ENCODE measurements around the gene METTL26. TPM values are rescaled to one million over a fixed set of nuclear protein-coding genes. Genes with fewer than 3 reads are reported as not detected.

The METTL26 gene
- total RNA-seq, 1 donor from 2014 or later: 79.2 TPM

DNA sequence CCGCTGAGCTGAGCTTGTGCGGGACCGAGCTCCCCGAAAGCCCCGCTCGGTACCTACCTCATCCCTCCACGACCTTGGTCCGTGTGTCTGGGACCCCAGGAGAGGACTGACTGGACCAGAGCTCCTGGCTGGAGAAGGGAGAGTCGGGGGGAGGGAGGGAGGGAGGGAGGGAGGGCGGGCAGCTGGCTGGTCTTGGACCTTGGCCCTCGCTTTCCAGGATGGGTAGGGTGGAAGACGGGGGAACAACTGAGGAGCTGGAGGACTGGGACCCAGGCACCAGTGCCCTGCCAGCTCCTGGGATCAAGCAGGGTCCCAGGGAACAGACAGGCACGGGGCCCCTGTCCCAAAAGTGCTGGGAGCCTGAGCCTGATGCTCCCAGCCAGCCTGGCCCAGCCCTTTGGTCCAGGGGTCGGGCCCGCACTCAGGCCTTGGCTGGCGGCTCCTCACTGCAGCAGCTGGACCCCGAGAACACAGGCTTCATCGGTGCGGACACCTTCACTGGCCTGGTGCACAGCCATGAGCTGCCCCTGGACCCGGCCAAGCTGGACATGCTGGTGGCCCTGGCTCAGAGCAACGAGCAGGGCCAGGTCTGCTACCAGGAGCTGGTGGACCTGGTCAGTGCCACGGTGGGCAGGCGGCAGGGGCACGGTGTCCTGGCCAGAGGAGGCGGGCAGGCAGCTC is 39.9 kb upstream of the METTL26 start:
- intact Hi-C loops (cut with micrococcal nuclease): no loop called here

DNA sequence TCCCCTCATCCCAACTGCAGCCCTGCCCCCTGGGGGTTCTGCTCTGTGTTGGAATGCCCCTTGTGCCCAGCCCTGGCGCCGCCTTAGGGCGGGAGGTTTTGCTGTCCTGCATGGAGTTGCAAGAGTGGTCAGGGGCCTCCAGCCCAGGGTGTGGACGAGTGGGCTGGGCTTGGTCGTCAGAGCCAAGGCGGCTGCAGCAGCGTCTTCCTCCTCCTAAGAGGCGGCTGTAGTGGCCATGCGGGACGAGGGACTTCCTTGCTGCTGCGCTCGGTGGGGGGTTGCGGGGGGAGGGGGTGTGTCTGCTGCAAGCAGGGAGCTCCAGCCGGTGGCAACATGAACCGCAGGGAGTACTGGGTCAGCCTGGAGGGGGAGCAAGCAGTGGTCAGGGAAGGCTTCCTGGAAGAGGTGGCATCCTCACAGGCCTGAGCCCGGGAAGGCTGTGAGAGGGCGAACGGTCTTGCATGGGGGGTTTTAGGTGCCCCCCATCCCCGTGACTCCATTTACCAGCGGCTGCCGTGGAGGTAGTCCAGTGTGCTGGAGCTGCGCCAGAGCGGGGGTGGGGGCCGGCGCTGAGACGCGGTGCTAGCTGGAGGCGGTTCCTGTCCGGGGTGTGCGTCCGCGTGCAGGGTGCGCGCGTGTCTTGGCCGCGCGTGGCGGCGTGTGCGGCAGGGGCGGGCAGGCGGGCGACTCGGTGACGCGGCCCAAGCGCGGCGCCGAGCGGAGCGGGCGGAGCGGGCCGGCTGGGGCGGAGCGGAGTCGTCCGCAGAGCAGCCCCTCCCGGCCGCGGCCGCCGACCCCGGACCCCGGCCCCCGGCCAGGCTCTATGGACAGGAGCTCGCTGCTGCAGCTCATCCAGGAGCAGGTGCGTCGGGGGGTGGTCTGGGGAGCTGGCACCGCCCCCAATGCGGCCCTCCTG is 39.1 kb upstream of the METTL26 start, which contains the start of gene RHBDL1:
Gene RHBDL1, plus strand, starts transcription at position 704 of the 916 bp plus-strand sequence. Its CDS starts 120 bp downstream, at position 824.
- intact Hi-C loops (cut with micrococcal nuclease): no loop called here

DNA sequence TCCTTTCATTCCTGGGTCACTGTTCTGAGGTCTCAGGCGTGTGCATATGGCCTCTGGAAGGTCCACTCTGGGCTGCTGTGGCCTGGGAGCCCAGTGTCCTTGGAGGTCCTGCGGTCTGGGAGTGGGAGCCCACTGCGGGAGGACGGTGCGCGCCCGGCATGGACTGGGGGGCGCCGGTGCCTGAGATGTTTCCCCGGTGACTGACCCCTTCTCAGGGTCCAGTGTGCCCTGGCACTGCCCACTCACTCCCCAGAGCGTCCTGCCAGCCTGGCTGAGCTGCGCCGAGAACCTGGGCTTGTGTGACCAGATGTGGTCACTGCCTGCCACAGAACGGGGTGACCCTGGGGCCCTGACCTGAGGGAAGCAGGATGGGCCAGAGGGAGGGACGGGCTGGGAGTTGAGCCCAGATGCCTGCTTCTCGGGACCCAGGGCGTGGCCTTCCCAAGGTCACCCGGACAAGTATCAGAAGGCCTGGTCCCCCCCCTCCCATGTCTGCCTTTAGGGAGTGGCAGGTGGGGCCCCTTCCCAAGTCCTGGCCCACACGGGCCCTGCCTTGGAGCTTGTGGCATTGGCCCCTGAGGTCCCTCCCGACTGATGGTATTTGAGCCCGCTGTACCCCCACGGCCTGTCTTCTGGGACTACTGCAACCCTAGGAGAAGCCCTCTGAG is 38.2 kb upstream of the METTL26 start:
- intact Hi-C loops (cut with micrococcal nuclease): no loop called here

DNA sequence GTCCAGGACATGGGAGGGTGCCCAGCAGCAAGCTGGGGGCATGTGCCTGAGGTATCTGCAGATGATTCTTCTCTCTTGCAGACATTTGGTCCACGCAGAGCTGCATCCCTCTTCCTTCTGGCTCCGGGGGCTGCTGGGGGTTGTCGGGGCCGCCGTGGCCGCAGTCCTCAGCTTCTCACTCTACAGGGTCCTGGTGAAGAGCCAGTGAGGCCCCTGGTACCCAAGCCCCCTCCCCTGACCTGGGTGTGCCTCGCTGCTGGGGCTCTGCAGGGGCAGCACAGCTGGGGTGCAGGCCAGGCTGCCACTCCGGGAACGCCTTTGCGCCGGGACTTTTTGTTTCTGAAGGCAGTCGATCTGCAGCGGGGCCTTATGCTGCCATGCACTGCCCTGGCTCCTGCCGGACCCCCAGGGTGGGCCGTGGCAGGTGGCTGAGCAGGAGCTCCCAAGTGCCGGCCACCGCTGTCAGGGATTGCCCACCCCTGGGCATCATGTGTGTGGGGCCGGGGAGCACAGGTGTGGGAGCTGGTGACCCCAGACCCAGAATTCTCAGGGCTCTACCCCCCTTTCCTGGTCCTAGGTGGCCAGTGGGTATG is 37.4 kb upstream of the METTL26 start:
- intact Hi-C loops (cut with micrococcal nuclease): no loop called here

DNA sequence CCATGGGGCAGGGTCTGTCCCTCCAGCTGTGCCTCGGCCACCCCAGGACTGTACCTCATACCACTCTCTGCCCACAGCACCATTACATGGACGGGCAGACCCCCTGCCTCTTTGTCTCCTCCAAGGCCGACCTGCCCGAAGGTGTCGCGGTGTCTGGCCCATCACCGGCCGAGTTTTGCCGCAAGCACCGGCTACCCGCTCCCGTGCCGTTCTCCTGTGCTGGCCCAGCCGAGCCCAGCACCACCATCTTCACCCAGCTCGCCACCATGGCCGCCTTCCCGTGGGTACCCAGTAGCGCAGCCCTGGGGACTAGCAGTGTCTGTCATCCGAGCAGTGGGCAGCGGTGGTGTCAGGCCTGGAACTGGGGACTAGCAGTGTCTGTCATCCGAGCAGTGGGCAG is 36.7 kb upstream of the METTL26 start:
- intact Hi-C loops (cut with micrococcal nuclease): no loop called here

DNA sequence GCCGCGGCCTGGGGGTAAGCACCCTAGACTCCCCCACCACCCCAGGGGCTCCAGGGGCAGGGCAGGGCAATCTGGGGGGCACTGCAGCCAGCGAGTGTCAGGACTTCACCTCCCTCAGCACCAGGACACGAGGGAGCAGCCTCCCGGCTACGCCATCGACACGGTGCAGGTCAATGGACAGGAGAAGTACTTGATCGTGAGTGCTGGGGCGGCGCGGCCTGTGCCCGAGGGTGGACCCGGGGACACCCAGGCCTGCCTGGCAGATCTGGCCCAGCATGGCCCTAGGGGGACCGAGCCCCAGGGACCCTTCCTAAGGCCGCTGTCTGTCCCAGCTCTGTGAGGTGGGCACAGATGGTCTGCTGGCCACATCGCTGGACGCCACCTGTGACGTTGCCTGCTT is 36.3 kb upstream of the METTL26 start:
- intact Hi-C loops (cut with micrococcal nuclease): no loop called here

DNA sequence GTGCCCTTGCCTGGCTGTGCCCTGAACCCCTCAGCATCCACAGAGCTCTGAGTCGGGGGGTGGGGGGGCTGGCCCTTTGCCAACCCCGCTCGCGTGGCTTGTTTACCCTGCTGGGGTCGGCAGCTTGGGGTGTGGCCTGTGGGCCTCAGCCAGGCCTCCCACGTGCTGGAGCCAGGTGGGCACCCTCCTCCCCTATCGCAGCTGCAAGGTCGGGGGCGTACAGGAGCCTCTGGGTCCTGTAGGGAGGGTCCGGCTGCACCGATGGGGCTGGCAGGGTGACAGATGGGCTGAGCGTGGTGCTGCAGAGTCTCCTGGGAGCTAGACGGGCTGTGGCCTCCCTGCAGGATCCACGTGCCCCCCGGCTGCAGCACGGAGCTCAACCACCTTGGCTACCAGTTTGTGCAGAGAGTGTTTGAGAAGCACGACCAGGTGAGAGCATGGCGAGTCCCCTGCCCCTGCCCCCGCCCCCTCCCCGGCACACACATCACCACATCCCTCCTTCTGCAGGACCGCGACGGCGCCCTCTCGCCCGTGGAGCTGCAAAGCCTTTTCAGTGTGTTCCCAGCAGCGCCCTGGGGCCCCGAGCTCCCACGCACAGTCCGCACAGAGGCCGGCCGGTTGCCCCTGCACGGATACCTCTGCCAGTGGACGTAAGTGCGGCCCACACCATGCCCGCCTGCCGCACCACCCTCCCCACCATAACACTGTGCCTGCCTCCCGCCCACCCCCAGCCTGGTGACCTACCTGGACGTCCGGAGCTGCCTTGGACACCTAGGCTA is 35.4 kb upstream of the METTL26 start:
- intact Hi-C loops (cut with micrococcal nuclease): no loop called here

DNA sequence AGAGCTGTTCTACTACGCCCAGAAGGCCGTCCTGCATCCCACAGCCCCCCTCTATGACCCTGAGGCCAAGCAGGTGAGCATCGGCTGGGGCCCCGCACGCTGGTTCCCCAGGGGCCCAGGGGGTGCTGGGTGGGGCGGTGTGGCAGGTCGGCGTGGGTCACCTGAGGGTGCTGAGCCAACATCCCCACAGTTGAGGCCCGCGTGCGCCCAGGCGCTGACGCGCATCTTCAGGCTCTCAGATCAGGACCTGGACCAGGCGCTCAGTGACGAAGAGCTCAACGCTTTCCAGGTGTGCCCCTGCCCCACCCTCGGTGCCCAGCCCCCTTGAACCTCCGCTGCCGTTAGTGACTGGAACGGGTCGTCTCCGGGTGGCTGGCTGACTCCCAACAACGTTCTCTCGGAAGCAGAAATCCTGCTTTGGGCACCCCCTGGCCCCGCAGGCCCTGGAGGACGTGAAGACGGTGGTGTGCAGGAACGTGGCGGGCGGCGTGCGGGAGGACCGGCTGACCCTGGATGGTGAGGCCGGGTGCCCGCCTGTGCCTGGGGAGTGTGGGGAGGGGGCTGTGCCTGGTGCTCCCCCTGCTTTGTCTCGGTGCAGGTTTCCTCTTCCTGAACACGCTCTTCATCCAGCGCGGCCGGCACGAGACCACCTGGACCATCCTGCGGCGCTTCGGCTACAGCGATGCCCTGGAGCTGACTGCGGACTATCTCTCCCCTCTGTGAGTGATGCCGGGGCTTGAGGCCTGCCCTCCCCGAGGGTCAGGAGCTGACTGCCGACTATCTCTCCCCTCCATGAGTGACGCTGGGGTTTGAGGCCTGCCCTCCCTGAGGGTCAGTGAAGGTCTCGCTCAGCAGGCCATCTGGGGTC is 34.6 kb upstream of the METTL26 start:
- intact Hi-C loops (cut with micrococcal nuclease): no loop called here

DNA sequence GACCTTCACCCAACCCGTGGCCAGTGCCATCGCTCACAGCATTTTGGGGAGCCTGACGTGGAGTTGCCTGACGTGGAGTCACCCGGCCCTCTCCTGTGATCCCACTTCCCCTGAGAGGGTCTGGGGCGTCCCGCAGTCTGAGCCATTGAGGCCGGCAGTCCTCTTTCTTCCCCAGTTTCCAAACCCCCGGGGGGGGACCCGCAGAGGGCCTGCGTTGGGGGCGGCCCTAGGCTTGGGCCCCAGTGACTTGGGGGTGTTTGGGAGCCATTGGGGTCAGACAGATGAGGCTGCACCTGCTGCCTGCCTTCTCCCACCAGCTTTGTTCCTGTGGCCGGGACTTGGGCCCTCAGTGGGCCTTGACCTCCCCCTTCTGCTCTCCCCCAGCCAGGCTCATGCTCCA is 33.6 kb upstream of the METTL26 start:
- intact Hi-C loops (cut with micrococcal nuclease): loop anchor here (5.0 to 10.0 kb wide), 2 partner anchors 142 to 285 kb away; partner anchors contain the start of genes CAPN15 and PGAP6

DNA sequence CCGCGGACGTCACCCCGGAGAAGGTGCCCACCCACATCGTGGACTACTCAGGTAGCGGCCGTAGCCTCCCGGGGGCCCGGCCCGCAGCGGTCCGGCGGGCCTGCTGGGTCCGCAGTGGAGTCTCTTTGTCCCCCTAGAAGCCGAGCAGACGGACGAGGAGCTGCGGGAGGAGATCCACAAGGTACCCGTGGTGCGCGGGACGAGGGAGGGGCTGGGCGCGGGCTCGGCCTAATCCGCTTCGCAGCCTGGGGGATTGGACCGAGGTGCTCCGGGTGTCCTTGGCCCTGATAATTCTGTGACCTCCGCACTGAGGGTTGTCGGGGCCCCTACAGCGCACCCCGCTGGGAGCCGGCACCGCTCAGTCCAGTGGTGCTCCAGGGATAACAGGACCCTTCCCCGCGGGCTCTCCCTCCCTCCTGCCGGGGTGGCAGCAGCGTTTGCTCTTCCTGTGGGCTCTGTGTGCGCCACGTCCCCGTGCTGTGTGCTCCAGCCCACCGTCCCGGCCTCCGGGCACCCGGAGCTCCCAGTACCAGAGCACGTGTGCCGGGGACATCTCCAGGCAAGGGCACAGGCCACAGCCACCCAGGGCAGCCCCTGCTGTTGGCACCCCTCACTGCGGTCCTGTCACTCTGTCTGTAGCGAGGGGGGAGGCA is 32.5 kb upstream of the METTL26 start:
- intact Hi-C loops (cut with micrococcal nuclease): loop anchor here (1.0 to 10.0 kb wide), 6 partner anchors 11 to 284 kb away; partner anchors contain the start of genes CAPN15, JMJD8, PGAP6 and WDR90

DNA sequence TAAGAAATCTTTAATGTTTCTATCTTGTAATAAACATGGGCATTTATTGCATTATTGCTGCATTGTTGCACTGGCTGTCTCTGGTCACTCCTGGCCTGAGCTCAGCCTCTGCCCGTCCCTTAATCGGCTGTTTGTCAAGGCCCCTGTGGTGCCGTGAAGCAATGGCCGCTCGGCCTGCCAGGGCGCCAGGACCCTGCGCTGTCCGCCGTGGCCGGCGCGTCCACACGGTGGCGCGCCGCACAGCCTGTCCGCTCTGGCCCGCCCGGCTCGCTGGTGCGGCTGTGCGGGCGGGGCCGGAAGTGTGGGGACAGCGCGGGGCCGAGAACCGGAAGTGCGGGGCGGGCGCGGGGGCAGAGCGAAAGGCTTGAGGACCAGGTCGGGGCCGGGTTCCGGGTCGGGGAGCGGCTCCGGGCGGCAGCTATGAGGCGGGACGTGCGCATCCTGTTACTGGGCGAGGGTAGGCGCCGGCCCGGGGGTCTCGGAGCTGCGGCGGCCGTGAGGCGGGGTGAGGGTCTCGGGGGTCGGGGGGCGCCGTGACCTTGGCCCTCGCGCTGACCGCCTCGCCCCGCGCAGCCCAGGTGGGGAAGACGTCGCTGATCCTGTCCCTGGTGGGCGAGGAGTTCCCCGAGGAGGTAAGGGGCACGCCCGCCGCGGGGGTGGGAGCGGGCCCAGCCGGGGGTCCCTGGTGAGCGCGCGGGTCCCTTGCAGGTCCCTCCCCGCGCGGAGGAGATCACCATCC is 31.8 kb upstream of the METTL26 start, which contains the start of gene RHOT2:
Gene RHOT2, plus strand, starts transcription at position 353 of the 739 bp plus-strand sequence. Its CDS starts 68 bp downstream, at position 421.
- intact Hi-C loops (cut with micrococcal nuclease): loop anchor here (1.0 to 10.0 kb wide), 6 partner anchors 11 to 283 kb away; partner anchors contain the start of genes CAPN15, JMJD8, PGAP6 and WDR90

DNA sequence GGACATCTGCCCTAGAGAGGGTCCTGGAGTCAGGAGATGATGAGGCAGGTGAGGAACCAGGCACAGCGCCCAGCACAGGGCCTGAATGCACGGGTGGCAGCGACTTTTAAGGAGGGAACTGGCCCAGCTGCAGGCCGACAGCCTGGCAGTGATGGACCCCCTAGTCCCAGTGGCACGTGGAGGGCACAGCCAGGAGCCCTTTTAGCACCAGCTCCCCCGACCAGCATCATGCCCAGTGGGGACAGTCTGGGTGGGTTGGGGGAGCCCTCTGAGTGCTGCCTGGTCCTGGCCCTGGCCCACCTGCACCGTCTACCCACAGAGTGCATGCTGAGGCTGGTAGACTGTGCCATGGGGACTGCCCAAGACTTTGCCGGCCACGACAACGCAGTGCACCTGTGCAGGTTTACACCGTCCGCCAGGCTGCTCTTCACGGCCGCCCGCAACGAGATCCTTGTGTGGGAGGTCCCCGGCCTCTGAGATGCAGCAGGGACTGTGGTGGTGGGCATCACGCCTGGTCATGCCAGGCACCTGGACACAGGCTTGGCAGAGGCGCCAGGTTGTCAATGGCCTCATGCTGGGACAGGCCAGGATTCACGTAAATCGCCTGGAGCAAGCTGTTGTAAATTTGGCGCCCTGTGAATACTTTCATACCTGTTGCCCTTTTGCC is 31.1 kb upstream of the METTL26 start:
- intact Hi-C loops (cut with micrococcal nuclease): loop anchor here (5.0 to 10.0 kb wide), 2 partner anchors 140 to 282 kb away; partner anchors contain the start of genes CAPN15 and PGAP6

DNA sequence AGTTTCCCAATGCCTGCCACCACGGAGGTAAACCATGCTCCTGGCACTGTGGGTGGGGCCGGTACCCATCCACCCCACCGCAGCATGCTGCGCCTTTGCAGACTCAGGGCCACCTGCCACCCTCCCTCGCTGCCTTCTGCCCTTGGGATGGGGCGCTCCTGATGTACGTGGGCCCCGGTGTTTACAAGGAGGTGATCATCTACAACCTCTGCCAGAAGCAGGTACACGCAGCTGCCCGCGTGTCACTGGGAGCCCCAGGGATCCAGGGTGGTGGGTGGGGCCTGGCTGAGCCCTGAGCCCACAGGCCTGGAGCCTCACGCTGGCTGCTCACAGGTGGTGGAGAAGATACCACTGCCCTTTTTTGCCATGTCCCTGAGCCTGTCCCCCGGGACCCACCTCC is 30.5 kb upstream of the METTL26 start:
- intact Hi-C loops (cut with micrococcal nuclease): loop anchor here (5.0 to 10.0 kb wide), 2 partner anchors 139 to 282 kb away; partner anchors contain the start of genes CAPN15 and PGAP6

DNA sequence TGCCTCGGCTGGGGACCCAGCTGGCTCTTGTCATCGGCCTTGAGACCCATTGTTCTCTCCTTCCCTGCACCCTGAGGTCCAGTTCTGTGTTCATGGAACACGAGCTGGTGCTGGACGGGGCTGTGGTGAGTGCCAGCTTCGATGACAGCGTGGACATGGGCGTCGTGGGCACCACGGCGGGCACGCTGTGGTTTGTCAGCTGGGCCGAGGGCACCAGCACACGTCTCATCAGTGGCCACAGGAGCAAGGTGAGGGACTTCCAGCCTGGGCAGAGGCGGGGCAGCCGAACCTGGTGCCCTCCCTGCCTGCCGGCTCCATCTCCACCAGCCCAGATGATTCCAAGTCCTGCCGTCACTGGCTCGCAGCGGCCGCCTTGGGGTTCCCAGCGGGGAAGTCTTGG is 26.5 kb upstream of the METTL26 start:
- intact Hi-C loops (cut with micrococcal nuclease): loop anchor here (10.0 kb wide), 1 partner anchor 278 kb away; the partner anchor contains the start of gene PGAP6

DNA sequence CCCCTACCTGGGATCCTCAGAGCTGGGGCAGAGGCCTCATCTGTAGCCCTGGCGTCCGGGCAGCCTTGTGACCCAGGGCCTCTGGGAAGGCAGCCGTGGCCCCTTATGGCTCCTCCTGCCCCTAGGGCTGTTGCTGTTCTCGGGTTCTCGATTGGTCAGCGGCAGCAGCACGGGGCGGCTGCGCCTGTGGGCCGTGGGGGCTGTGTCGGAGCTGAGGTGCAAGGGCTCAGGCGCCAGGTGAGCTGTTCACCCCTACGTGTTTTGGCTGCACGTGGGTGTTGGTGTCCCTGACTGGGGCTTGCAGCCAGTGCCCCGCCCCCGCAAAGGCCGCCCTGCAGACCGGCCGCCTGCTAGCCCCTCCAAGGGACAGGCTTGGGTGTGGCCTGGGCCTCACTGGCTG is 26.0 kb upstream of the METTL26 start:
- intact Hi-C loops (cut with micrococcal nuclease): loop anchor here (10.0 kb wide), 1 partner anchor 277 kb away; the partner anchor contains the start of gene PGAP6

DNA sequence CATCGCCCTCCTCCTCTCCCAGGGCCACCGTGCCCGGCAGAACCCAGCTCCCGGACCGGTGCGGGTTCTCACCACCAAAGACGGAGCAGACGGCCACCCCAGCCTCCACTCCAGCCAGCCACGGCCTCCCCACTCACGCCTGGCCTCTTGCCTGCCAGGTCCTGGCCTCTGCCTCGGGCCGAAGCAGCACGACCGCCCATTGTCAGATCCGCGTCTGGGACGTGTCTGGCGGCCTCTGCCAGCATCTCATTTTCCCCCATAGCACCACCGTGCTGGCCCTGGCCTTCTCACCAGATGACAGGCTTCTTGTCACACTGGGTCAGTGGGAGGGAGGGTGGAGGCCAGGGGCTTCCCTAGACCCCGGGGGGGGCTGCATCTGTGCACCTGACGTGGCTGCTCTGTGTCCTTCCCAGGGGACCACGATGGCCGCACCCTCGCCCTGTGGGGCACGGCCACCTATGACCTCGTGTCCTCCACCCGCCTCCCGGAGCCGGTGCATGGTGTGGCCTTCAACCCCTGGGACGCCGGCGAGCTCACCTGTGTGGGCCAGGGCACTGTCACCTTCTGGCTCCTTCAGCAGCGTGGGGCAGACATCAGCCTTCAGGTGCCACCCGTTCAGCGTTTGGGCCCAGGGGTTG is 25.2 kb upstream of the METTL26 start:
- intact Hi-C loops (cut with micrococcal nuclease): loop anchor here (2.0 to 10.0 kb wide), 2 partner anchors 73 to 277 kb away; partner anchors contain the start of gene PGAP6

Measured in T-helper 1 cell treated with Interleukin-12 subunit alpha and Interleukin-12 subunit beta and Interleukin-4 antibody, amounts not matched to agents 30 ng/mL and 1 ng/mL, for 36 hours (primary cell).